HTR-8/SVneo (cell line): ENCODE measurements around the gene PLEKHF1.
"Not testable (repeated sequence)": the region's sequence is repeated elsewhere in the genome, so short reads cannot be mapped to it uniquely, and the experiment has no call there.

ENCODE experiments used
- DNase-seq: peaks from one replicate; pipeline ENCODE4 v3.0.0; 2011; ENCODE audit warnings: low spot score, mixed read lengths; ENCODE audit not compliant: insufficient read length
- FAIRE-seq: peaks from 2 replicates; lab custom pipeline; 2011; peaks lifted over from hg19 to GRCh38; lab: Jason Lieb, UNC

PLEKHF1 gene

GRCh38 chr19:29662604-29663404 is 2.5 kb upstream of the PLEKHF1 start:
- DNase-seq: peak; percentile 53
- FAIRE-seq: no peak

- FAIRE-seq: no peak
- no peak for DNase-seq
Measured at GRCh38 chr19:29663861-29664752, 1.2 kb upstream of the PLEKHF1 start.

GRCh38 chr19:29664753-29665214 is 477 bp upstream of the PLEKHF1 start:
- DNase-seq: no peak
- no peak for FAIRE-seq

- no peak for DNase-seq
- FAIRE-seq: peak; percentile 70
Measured at GRCh38 chr19:29665826-29666577, 741 bp downstream of the PLEKHF1 start.

- DNase-seq: no peak
- FAIRE-seq: no peak
Measured at GRCh38 chr19:29666578-29667386, 1.5 kb downstream of the PLEKHF1 start.

GRCh38 chr19:29667387-29667783 is 2.1 kb downstream of the PLEKHF1 start:
- FAIRE-seq: no peak
- no peak for DNase-seq

GRCh38 chr19:29667901-29668341 is 2.7 kb downstream of the PLEKHF1 start:
- DNase-seq: no peak
- FAIRE-seq: no peak

- FAIRE-seq (no peak), DNase-seq (no peak)
Measured at GRCh38 chr19:29668746-29669609, 3.7 kb downstream of the PLEKHF1 start.

- no peak for DNase-seq
- FAIRE-seq: no peak
Measured at GRCh38 chr19:29670255-29670654, 5.0 kb downstream of the PLEKHF1 start.

GRCh38 chr19:29671026-29671392 is 5.7 kb downstream of the PLEKHF1 start:
- FAIRE-seq, DNase-seq: not testable (repeated sequence)

GRCh38 chr19:29671393-29672160 is 6.3 kb downstream of the PLEKHF1 start:
- FAIRE-seq: no peak
- no peak for DNase-seq

- FAIRE-seq (no peak), DNase-seq (no peak)
Measured at GRCh38 chr19:29672319-29672932, 7.2 kb downstream of the PLEKHF1 start.

- DNase-seq (no peak), FAIRE-seq (no peak)
Measured at GRCh38 chr19:29672933-29673336, 7.7 kb downstream of the PLEKHF1 start.

- DNase-seq (no peak), FAIRE-seq (no peak)
Measured at GRCh38 chr19:29673451-29674371, 8.4 kb downstream of the PLEKHF1 start.

GRCh38 chr19:29674374-29675119 is 9.3 kb downstream of the PLEKHF1 start:
- FAIRE-seq: no peak
- no peak for DNase-seq
